HepG2 (cell line): ENCODE results near the gene LYSET. TPM values are rescaled to one million over a fixed set of nuclear protein-coding genes. Genes with fewer than 3 reads are reported as not detected.

Experiments used
- ATF2 ChIP-seq: sonication (generic); formaldehyde crosslinking; IDR thresholded peaks from 2 replicates; pipeline ENCODE4 v1.4.0; 2020; ENCODE audit warnings: missing genetic modification reagents
- DMAP1 ChIP-seq: IDR thresholded peaks from 2 replicates; pipeline ENCODE4 v1.6.1; 2016
- GZF1 ChIP-seq: sonication (generic); formaldehyde crosslinking; IDR thresholded peaks from 2 replicates; pipeline ENCODE4 v1.5.1; 2020; ENCODE audit warnings: mild to moderate bottlenecking, missing genetic modification reagents
- NR2F6 ChIP-seq, 2 experiments: IDR thresholded peaks; 2 replicates each; pipeline ENCODE4 v1.6.1; 2016; ENCODE audit warnings: antibody characterized with exemption in 1 of 2, mild to moderate bottlenecking in 1 of 2
- PAXIP1 ChIP-seq: sonication (generic); formaldehyde crosslinking; conservative IDR thresholded peaks from 2 replicates; pipeline ENCODE4 v1.4.0; 2020; ENCODE audit warnings: mild to moderate bottlenecking, missing genetic modification reagents, moderate library complexity
- SMAD3 ChIP-seq: sonication (generic); formaldehyde crosslinking; IDR thresholded peaks from 2 replicates; pipeline ENCODE4 v1.4.0; 2020; ENCODE audit warnings: missing genetic modification reagents
- U2AF1 ChIP-seq: fragments of 200-400 bp; formaldehyde crosslinking; optimal IDR thresholded peaks from 2 replicates; pipeline ENCODE3; 2017; ENCODE audit warnings: mild to moderate bottlenecking, low read depth, low read length
- ZNF280D ChIP-seq: sonication (generic); formaldehyde crosslinking; IDR thresholded peaks from 2 replicates; pipeline ENCODE4 v1.5.1; 2020; ENCODE audit warnings: mild to moderate bottlenecking, missing genetic modification reagents
- polyA plus RNA-seq, 8 experiments: library from polyadenylated mRNA; depleted of rRNA in 3 of 8; stranded (reverse) in 7 of 8; unstranded in 1 of 8; fragments of >200 nt; fragmentation: Illumina TruSeq in 4 of 8; extraction: Trizol in 4 of 8; gene quantifications; 2 replicates each; pipeline versions ENCODE4 v1.2.1 to v1.2.3, GENCODE V29; 2011 to 2016; ENCODE audit warnings: low read depth in 4 of 8, missing spikeins in 1 of 8, mixed read lengths in 1 of 8; ENCODE audit not compliant: insufficient read depth in 1 of 8
- total RNA-seq, 5 experiments: library from RNA; depleted of rRNA; stranded (reverse); fragments of >200 nt; fragmentation: Illumina TruSeq; extraction: Trizol; gene quantifications; 2 replicates each; pipeline ENCODE4 v1.2.3, GENCODE V29; 2016; ENCODE audit warnings: low read depth in 1 of 5
- TF ChIP-seq, protein P1 (sequence below): sonication (generic); formaldehyde crosslinking; IDR thresholded peaks from 2 replicates; pipeline ENCODE4 v1.4.0; 2020; ENCODE audit warnings: low read depth, mild to moderate bottlenecking, missing genetic modification reagents
- TF ChIP-seq, protein P2 (sequence below): sonication (generic); formaldehyde crosslinking; IDR thresholded peaks from 2 replicates; pipeline ENCODE4 v1.4.0; 2020; ENCODE audit warnings: missing genetic modification reagents
- TF ChIP-seq, protein P3 (sequence below): sonication (generic); formaldehyde crosslinking; IDR thresholded peaks from 2 replicates; pipeline ENCODE4 v1.5.1; 2020; ENCODE audit warnings: missing genetic modification reagents, mild to moderate bottlenecking, borderline replicate concordance

Gene LYSET
- total and polyA plus RNA-seq, 2 of the 13 experiments (the other 11 are each of a cell fraction or from before 2014, with no cell fraction given), result 19.1 to 36.6 TPM

- TF ChIP-seq ZNF280D (CRISPR knock-in tag), result 0 out of 2 replicates have a peak, but pooled peaks have one; percentile 43
- TF ChIP-seq, protein P1, sequence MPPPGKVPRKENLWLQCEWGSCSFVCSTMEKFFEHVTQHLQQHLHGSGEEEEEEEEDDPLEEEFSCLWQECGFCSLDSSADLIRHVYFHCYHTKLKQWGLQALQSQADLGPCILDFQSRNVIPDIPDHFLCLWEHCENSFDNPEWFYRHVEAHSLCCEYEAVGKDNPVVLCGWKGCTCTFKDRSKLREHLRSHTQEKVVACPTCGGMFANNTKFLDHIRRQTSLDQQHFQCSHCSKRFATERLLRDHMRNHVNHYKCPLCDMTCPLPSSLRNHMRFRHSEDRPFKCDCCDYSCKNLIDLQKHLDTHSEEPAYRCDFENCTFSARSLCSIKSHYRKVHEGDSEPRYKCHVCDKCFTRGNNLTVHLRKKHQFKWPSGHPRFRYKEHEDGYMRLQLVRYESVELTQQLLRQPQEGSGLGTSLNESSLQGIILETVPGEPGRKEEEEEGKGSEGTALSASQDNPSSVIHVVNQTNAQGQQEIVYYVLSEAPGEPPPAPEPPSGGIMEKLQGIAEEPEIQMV (CRISPR knock-in tag), result no peak
- no peak for TF ChIP-seq DMAP1 (CRISPR knock-in tag)
- TF ChIP-seq, protein P2, sequence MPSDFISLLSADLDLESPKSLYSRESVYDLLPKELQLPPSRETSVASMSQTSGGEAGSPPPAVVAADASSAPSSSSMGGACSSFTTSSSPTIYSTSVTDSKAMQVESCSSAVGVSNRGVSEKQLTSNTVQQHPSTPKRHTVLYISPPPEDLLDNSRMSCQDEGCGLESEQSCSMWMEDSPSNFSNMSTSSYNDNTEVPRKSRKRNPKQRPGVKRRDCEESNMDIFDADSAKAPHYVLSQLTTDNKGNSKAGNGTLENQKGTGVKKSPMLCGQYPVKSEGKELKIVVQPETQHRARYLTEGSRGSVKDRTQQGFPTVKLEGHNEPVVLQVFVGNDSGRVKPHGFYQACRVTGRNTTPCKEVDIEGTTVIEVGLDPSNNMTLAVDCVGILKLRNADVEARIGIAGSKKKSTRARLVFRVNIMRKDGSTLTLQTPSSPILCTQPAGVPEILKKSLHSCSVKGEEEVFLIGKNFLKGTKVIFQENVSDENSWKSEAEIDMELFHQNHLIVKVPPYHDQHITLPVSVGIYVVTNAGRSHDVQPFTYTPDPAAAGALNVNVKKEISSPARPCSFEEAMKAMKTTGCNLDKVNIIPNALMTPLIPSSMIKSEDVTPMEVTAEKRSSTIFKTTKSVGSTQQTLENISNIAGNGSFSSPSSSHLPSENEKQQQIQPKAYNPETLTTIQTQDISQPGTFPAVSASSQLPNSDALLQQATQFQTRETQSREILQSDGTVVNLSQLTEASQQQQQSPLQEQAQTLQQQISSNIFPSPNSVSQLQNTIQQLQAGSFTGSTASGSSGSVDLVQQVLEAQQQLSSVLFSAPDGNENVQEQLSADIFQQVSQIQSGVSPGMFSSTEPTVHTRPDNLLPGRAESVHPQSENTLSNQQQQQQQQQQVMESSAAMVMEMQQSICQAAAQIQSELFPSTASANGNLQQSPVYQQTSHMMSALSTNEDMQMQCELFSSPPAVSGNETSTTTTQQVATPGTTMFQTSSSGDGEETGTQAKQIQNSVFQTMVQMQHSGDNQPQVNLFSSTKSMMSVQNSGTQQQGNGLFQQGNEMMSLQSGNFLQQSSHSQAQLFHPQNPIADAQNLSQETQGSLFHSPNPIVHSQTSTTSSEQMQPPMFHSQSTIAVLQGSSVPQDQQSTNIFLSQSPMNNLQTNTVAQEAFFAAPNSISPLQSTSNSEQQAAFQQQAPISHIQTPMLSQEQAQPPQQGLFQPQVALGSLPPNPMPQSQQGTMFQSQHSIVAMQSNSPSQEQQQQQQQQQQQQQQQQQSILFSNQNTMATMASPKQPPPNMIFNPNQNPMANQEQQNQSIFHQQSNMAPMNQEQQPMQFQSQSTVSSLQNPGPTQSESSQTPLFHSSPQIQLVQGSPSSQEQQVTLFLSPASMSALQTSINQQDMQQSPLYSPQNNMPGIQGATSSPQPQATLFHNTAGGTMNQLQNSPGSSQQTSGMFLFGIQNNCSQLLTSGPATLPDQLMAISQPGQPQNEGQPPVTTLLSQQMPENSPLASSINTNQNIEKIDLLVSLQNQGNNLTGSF (CRISPR knock-in tag), result no peak
- TF ChIP-seq GZF1 (CRISPR knock-in tag), result no peak
- no peak for TF ChIP-seq SMAD3 (CRISPR knock-in tag)
- no peak for TF ChIP-seq U2AF1
- peak; percentile 65 for TF ChIP-seq PAXIP1
- TF ChIP-seq ATF2 (CRISPR knock-in tag), result no peak
- TF ChIP-seq, protein P3, sequence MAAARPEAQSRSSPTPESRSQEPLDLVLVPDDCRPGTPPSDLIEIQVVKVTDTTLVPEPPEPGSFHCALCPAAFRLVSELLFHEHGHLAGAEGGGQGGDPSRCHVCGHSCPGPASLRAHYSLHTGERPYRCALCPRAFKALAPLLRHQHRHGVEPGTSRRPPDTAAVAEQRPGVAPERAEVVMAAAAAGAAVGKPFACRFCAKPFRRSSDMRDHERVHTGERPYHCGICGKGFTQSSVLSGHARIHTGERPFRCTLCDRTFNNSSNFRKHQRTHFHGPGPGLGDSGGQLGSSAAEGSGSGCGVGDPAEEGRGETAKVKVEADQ (CRISPR knock-in tag), result no peak
- TF ChIP-seq NR2F6 (IDR thresholded peaks at IDR 0.05), result peak; percentile 43
- TF ChIP-seq NR2F6 (CRISPR knock-in tag; IDR thresholded peaks at IDR 0.05), result peak; percentile 65
These were observed 42.1 kb upstream of the LYSET start (continued) for GRCh38 chr14:93142854-93143652.
